Measurements from ENCODE around the gene MTMR12.

DNA sequence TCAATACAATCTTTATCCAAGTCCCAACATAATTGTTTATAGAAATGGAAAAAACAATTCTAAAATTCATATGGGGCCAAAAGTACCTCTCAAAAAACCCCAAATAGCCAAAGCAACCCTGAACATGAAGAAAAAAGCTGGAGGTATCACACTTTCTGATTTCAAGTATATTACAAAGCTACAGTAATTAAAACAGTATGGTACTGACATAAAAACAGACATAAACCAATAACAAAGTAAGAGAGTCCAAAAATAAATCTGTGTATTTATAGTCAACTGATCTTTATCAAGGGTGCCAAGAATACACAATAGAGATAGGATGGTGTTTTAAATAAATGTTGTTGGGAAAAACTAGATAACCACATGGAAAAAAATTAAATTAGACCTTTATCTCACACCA, 125.1 kb downstream of the MTMR12 start:
- no peak for TF ChIP-seq POLR2A (IDR thresholded peaks at IDR 0.05)
- TF ChIP-seq, protein P1, sequence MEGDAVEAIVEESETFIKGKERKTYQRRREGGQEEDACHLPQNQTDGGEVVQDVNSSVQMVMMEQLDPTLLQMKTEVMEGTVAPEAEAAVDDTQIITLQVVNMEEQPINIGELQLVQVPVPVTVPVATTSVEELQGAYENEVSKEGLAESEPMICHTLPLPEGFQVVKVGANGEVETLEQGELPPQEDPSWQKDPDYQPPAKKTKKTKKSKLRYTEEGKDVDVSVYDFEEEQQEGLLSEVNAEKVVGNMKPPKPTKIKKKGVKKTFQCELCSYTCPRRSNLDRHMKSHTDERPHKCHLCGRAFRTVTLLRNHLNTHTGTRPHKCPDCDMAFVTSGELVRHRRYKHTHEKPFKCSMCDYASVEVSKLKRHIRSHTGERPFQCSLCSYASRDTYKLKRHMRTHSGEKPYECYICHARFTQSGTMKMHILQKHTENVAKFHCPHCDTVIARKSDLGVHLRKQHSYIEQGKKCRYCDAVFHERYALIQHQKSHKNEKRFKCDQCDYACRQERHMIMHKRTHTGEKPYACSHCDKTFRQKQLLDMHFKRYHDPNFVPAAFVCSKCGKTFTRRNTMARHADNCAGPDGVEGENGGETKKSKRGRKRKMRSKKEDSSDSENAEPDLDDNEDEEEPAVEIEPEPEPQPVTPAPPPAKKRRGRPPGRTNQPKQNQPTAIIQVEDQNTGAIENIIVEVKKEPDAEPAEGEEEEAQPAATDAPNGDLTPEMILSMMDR (IDR thresholded peaks at IDR 0.05 in 8 of 11, conservative IDR thresholded peaks at IDR 0.05 in 3 of 11), result no peak
- TF ChIP-seq POLR2AphosphoS5 (IDR thresholded peaks at IDR 0.05), result no peak
